Dendritic cell treated with granulocyte-macrophage colony-stimulating factor and Interleukin-4, amounts not matched to agents 40 ng/mL and 50 ng/mL, for 4 days (primary cell): ENCODE results near the gene OSBPL3.
A peak's percentile ranks its signal among the peaks of the same experiment; 100 is the strongest.
"Not testable (repeated sequence)": the region's sequence is repeated elsewhere in the genome, so short reads cannot be mapped to it uniquely, and the experiment has no call there.

Source experiments
- H3K27ac Mint-ChIP-seq: one replicate; pipeline ENCODE4 v1.8.0; 2022; ENCODE audit warnings: mild to moderate bottlenecking, mixed read lengths
- H3K27me3 Mint-ChIP-seq: one replicate; pipeline ENCODE4 v1.8.0; 2022; ENCODE audit warnings: mild to moderate bottlenecking, mixed read lengths
- H3K36me3 Mint-ChIP-seq: one replicate; pipeline ENCODE4 v1.8.0; 2022; ENCODE audit warnings: low read depth, mixed read lengths
- H3K4me1 Mint-ChIP-seq: one replicate; pipeline ENCODE4 v1.8.0; 2022; ENCODE audit warnings: low read depth, mixed read lengths
- H3K4me3 Mint-ChIP-seq: one replicate; pipeline ENCODE4 v1.8.0; 2022; ENCODE audit warnings: mild to moderate bottlenecking, moderate library complexity, mixed read lengths
- H3K9me3 Mint-ChIP-seq: one replicate; pipeline ENCODE4 v1.8.0; 2022; ENCODE audit warnings: mixed read lengths
- intact Hi-C: fragments of 100-400 bp; cut with micrococcal nuclease; formaldehyde crosslinking; loops from one replicate; pipeline ENCODE4 v1.15.0; 2022

The OSBPL3 gene

GRCh38 chr7:24979863-24980533 is at the start of gene OSBPL3:
Gene OSBPL3 (minus strand): TSS chr7:24980178. CDS start chr7:24892472, 87,706 bp downstream.
- Mint-ChIP-seq H3K4me3 (peak within 1 kb of the TSS; percentile 99), H3K27me3 (peaks cover 19% of the 10 kb centered on the region), H3K4me1 (peaks cover 72% of the 10 kb centered on the region)

GRCh38 chr7:25029075-25029474 is 49.1 kb upstream of the OSBPL3 start:
- intact Hi-C loops, result no loop called here

More at GRCh38 chr7:24979863-24980533, at the start of gene OSBPL3:
- no peaks in the 10 kb centered on the region for H3K9me3 Mint-ChIP-seq
- intact Hi-C loops, result loop anchor here (2.0 to 5.0 kb wide), 7 partner anchors 17 to 159 kb away; no protein-coding TSS in a partner anchor
- peaks cover 39% of the 10 kb centered on the region for H3K36me3 Mint-ChIP-seq
- H3K27ac Mint-ChIP-seq, result peak within 1 kb of the TSS; percentile 100

GRCh38 chr7:25028370-25029021 is 48.5 kb upstream of the OSBPL3 start:
- Mint-ChIP-seq H3K27me3 (peaks cover 13% of the 10 kb centered on the region), H3K9me3 (no peaks in the 10 kb centered on the region), H3K27ac (no peak overlapping the region), H3K4me3 (no peak overlapping the region), H3K4me1 (no peaks in the 10 kb centered on the region), H3K36me3 (no peaks in the 10 kb centered on the region)
- intact Hi-C loops, result no loop called here

More at GRCh38 chr7:25029075-25029474, 49.1 kb upstream of the OSBPL3 start:
- no peak overlapping the region for H3K27ac Mint-ChIP-seq
- no peak overlapping the region for H3K4me3 Mint-ChIP-seq
- H3K36me3 Mint-ChIP-seq, result no peaks in the 10 kb centered on the region
- no peaks in the 10 kb centered on the region for H3K9me3 Mint-ChIP-seq
- peaks cover 13% of the 10 kb centered on the region for H3K27me3 Mint-ChIP-seq
- H3K4me1 Mint-ChIP-seq, result no peaks in the 10 kb centered on the region

GRCh38 chr7:25026156-25026555 is 46.2 kb upstream of the OSBPL3 start:
- Mint-ChIP-seq H3K36me3 (no peaks in the 10 kb centered on the region), H3K4me3 (no peak overlapping the region)
- intact Hi-C loops, result no loop called here

GRCh38 chr7:25025218-25025671 is 45.3 kb upstream of the OSBPL3 start:
- Mint-ChIP-seq H3K4me1 (no peaks in the 10 kb centered on the region), H3K4me3 (no peak overlapping the region), H3K9me3 (no peaks in the 10 kb centered on the region), H3K27ac (no peak overlapping the region), H3K27me3 (peaks cover 14% of the 10 kb centered on the region), H3K36me3 (no peaks in the 10 kb centered on the region)
- intact Hi-C loops, result no loop called here

More at GRCh38 chr7:25026156-25026555, 46.2 kb upstream of the OSBPL3 start:
- no peaks in the 10 kb centered on the region for H3K4me1 Mint-ChIP-seq
- peaks cover 14% of the 10 kb centered on the region for H3K27me3 Mint-ChIP-seq
- H3K9me3 Mint-ChIP-seq, result no peaks in the 10 kb centered on the region
- no peak overlapping the region for H3K27ac Mint-ChIP-seq

- Mint-ChIP-seq H3K9me3 (no peaks in the 10 kb centered on the region), H3K27ac (no peak overlapping the region), H3K36me3 (no peaks in the 10 kb centered on the region), H3K4me3 (no peak overlapping the region), H3K4me1 (no peaks in the 10 kb centered on the region), H3K27me3 (peaks cover 14% of the 10 kb centered on the region)
- intact Hi-C loops, result no loop called here
Observed at GRCh38 chr7:25024066-25024465, 44.1 kb upstream of the OSBPL3 start.

- H3K4me3 Mint-ChIP-seq, H3K27ac Mint-ChIP-seq, H3K27me3 Mint-ChIP-seq, H3K4me1 Mint-ChIP-seq, H3K36me3 Mint-ChIP-seq, intact Hi-C loops, H3K9me3 Mint-ChIP-seq: not testable (repeated sequence)
Observed at GRCh38 chr7:25017671-25018070, 37.7 kb upstream of the OSBPL3 start.

GRCh38 chr7:25014756-25015155 is 34.8 kb upstream of the OSBPL3 start:
- Mint-ChIP-seq H3K27me3 (no peaks in the 10 kb centered on the region), H3K4me3 (no peak overlapping the region), H3K36me3 (no peaks in the 10 kb centered on the region), H3K9me3 (no peaks in the 10 kb centered on the region), H3K4me1 (no peaks in the 10 kb centered on the region), H3K27ac (no peak overlapping the region)
- intact Hi-C loops, result no loop called here

- H3K36me3 Mint-ChIP-seq, H3K4me3 Mint-ChIP-seq, H3K27ac Mint-ChIP-seq, intact Hi-C loops, H3K9me3 Mint-ChIP-seq, H3K4me1 Mint-ChIP-seq, H3K27me3 Mint-ChIP-seq: not testable (repeated sequence)
Observed at GRCh38 chr7:25012710-25013109, 32.7 kb upstream of the OSBPL3 start.

GRCh38 chr7:25012254-25012653 is 32.3 kb upstream of the OSBPL3 start:
- no peaks in the 10 kb centered on the region for H3K9me3 Mint-ChIP-seq
- H3K27ac Mint-ChIP-seq, result no peak overlapping the region
- H3K36me3 Mint-ChIP-seq, result no peaks in the 10 kb centered on the region
- no peaks in the 10 kb centered on the region for H3K27me3 Mint-ChIP-seq
- no peak overlapping the region for H3K4me3 Mint-ChIP-seq
- H3K4me1 Mint-ChIP-seq, result no peaks in the 10 kb centered on the region
- intact Hi-C loops, result no loop called here

GRCh38 chr7:25009257-25009656 is 29.3 kb upstream of the OSBPL3 start:
- H3K27me3 Mint-ChIP-seq, result no peaks in the 10 kb centered on the region
- H3K4me1 Mint-ChIP-seq, result no peaks in the 10 kb centered on the region
- H3K9me3 Mint-ChIP-seq, result no peaks in the 10 kb centered on the region
- no peak overlapping the region for H3K27ac Mint-ChIP-seq
- intact Hi-C loops, result no loop called here
- H3K4me3 Mint-ChIP-seq, result no peak overlapping the region
- H3K36me3 Mint-ChIP-seq, result no peaks in the 10 kb centered on the region

GRCh38 chr7:25007668-25008067 is 27.7 kb upstream of the OSBPL3 start:
- Mint-ChIP-seq H3K4me3 (no peak overlapping the region), H3K27me3 (no peaks in the 10 kb centered on the region), H3K36me3 (no peaks in the 10 kb centered on the region), H3K27ac (no peak overlapping the region), H3K4me1 (no peaks in the 10 kb centered on the region), H3K9me3 (no peaks in the 10 kb centered on the region)
- intact Hi-C loops, result no loop called here

- Mint-ChIP-seq H3K4me3 (no peak overlapping the region), H3K27me3 (no peaks in the 10 kb centered on the region), H3K4me1 (no peaks in the 10 kb centered on the region), H3K27ac (no peak overlapping the region), H3K9me3 (no peaks in the 10 kb centered on the region), H3K36me3 (no peaks in the 10 kb centered on the region)
- intact Hi-C loops, result no loop called here
Observed at GRCh38 chr7:25006276-25006675, 26.3 kb upstream of the OSBPL3 start.

- no peak overlapping the region for H3K4me3 Mint-ChIP-seq
- no peaks in the 10 kb centered on the region for H3K36me3 Mint-ChIP-seq
- intact Hi-C loops, result no loop called here
- H3K4me1 Mint-ChIP-seq, result no peaks in the 10 kb centered on the region
- no peaks in the 10 kb centered on the region for H3K27me3 Mint-ChIP-seq
- peaks cover 6% of the 10 kb centered on the region for H3K9me3 Mint-ChIP-seq
- H3K27ac Mint-ChIP-seq, result no peak overlapping the region
Observed at GRCh38 chr7:25005658-25006057, 25.7 kb upstream of the OSBPL3 start.
